H1 (cell line): ENCODE data around the gene LARP4B. TPM values are rescaled to one million over a fixed set of nuclear protein-coding genes. Genes with fewer than 3 reads are reported as not detected.

Source experiments
- CHD2 ChIP-seq: IDR thresholded peaks from 2 replicates; pipeline ENCODE4 v1.6.1; 2012; ENCODE audit warnings: low read length, improper control_type of control experiment
- HDAC6 ChIP-seq: IDR thresholded peaks from one replicate; pipeline ENCODE4 v1.7.1; 2012; ENCODE audit warnings: low read depth, mild to moderate bottlenecking, inconsistent platforms, low read length, moderate library complexity
- JUN ChIP-seq: IDR thresholded peaks from 2 replicates; pipeline ENCODE4 v1.6.1; 2011; ENCODE audit warnings: low read depth, mild to moderate bottlenecking, improper control_type of control experiment, low read length
- SP2 ChIP-seq: IDR thresholded peaks from 2 replicates; pipeline ENCODE4 v1.6.1; 2012; ENCODE audit warnings: mild to moderate bottlenecking, low read length, inconsistent platforms
- ZNF274 ChIP-seq: IDR thresholded peaks from 2 replicates; pipeline ENCODE4 v1.7.0; 2012; ENCODE audit warnings: low read length, borderline replicate concordance; ENCODE audit errors: extremely low read depth
- polyA plus RNA-seq, 7 experiments: library from polyadenylated mRNA; depleted of rRNA in 3 of 7; stranded (reverse) in 5 of 7; unstranded in 2 of 7; fragments of >200 nt in 5 of 7; fragments of 200-250 nt in 2 of 7; gene quantifications; 1 replicate in 5 of 7; 2 replicates in 1 of 7; 4 replicates in 1 of 7; pipeline versions ENCODE4 v1.2.1 to v1.2.3, GENCODE V29; 2011 to 2013; ENCODE audit warnings: missing spikeins in 2 of 7, mixed read lengths in 2 of 7
- total RNA-seq: library from RNA; stranded (reverse); fragmentation: NEBNext Ultra II Directional; extraction: Animal tissue kit (Norgen Biotek cat#: 25700); gene quantifications from 2 replicates; pipeline ENCODE4 v1.2.1, GENCODE V29; 2021
- TF ChIP-seq, protein P1 (sequence below): IDR thresholded peaks from 2 replicates; pipeline ENCODE4 v1.6.1; 2011; ENCODE audit warnings: low read length, improper control_type of control experiment

The LARP4B gene
- total and polyA plus RNA-seq, 2 of the 8 experiments (the other 6 are each of a cell fraction or from before 2014, with no cell fraction given), result 20.1 to 78.6 TPM

DNA sequence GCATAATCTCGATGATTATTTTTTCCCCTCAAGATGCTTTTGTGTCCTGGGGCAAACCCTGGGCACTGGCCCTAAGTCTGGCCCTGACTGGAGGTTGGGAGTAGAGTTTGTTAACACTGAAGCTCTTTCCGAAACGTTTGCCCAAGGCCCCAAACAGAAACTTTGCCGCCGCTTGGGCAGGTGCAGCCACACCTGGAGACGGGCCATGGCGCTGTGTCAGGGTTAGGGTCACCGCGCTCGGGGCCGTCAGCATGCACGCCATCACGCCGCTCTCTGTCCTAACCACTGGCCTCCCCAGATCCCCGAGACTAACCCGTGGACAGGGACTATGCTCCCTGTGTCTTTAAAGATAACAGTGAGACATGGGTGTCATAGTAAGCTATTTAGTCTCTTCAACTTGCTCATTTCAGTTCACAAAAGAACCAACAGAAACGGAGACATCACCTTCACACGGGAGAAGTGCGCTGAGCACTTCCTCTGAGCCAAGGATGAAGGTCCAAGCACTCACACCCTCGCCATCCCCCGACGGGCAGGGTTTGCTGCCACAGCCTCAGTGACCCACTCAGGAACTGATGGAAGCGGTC, 156.8 kb downstream of the LARP4B start (continued):
- TF ChIP-seq, protein P1, sequence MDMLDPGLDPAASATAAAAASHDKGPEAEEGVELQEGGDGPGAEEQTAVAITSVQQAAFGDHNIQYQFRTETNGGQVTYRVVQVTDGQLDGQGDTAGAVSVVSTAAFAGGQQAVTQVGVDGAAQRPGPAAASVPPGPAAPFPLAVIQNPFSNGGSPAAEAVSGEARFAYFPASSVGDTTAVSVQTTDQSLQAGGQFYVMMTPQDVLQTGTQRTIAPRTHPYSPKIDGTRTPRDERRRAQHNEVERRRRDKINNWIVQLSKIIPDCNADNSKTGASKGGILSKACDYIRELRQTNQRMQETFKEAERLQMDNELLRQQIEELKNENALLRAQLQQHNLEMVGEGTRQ, result no peak
- TF ChIP-seq ZNF274, result no peak
- TF ChIP-seq JUN, result no peak
- TF ChIP-seq CHD2, result no peak
- no peak for TF ChIP-seq SP2
- TF ChIP-seq HDAC6, result no peak
